ENCODE data around the gene DYNC1I1.

Gene DYNC1I1

DNA sequence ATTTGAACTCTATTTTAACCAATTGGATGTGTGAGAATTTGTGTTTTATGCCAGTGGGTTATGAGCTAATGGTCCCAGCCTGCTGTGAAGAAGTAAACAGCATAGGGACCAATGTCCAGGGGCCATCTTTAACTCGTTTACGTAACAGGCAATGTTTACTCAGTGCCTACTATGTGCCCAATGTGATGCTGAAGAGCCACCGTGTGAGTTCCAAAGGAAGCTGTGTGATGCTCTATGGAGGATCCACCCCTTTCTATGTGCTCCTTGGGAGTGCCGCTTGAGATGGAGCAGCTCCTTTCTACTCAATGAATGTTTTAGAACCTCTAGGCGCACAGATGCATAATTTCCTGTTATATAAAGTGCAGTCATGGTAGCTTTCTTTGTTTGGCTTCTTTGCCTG is 21.3 kb downstream of the DYNC1I1 start:
- no peak for DNase-seq (ENCODE audit: low read depth in 3 of 3)

DNA sequence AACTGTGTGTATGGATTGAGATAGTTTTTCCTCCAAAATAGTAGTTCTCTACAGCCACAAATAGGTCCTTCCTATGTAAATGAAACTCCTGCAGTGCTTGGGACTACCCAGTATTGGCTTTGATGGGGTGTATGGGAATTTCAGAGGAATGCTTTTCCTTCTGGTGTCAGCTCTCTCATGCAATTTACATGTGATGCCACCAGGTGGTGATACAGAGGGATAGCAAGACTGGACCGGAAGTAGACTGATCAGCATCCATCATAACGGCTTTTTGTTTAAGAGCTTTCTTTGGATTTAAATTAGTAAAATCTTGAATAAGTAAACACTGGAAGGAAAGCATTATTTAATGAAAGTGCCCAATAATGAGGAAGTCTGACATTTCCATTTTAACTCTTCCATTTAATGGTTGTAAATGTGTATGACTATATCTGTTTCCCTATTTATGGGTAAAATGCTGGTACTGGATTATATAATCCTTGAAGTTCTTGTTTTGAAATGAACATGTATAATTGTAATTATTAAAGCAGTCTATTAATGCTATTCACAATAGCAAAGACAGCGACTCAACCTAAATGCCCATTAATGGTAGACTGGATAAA is 22.7 kb downstream of the DYNC1I1 start:
- no peak for DNase-seq (ENCODE audit: low read depth in 3 of 3)

DNA sequence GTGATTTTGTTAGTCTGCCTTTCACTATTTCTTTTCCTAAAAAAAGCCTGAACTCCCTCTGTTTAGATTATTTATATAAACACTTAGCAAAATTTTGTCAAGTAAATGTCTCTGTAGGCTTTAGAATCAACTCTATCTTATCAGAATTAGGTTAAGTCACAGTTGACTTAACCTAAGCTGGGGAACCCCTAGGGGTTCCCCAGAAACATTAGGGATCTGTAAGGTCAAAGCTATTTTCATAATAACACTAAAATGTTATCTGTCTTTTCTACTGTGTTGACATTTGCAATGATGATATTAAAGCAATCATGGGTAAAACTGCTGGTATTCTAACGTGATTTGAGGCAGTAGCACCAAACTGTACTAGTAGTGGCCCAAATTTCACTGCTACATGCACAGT is 24.3 kb downstream of the DYNC1I1 start:
- no peak for DNase-seq (ENCODE audit: low read depth in 3 of 3)

DNA sequence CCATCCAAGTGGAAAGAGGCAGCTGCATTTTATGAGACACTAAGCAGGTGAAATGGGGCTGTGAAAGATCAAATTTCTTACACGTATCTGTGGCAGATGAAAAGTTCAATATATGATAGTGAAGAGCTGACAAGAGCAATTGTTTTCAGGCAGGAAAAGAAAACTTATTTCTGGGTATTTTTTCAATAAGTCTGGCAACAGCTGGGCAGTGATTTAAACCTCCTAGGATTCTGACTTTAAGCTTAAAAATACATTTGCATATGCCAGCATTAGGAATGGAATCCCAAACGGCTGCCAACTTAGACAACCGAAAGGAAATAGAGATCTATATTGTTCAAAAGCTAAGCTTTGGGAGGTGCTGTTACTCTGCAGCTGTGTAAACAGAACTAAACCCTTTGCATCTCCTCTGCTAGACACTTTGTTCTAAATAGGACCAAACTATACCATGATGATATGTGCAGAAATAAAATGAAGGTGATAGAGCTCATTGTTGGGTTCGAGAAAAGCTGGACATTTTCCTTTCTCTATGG is 26.1 kb downstream of the DYNC1I1 start:
- DNase-seq (ENCODE audit: low read depth in 3 of 3), result no peak

DNA sequence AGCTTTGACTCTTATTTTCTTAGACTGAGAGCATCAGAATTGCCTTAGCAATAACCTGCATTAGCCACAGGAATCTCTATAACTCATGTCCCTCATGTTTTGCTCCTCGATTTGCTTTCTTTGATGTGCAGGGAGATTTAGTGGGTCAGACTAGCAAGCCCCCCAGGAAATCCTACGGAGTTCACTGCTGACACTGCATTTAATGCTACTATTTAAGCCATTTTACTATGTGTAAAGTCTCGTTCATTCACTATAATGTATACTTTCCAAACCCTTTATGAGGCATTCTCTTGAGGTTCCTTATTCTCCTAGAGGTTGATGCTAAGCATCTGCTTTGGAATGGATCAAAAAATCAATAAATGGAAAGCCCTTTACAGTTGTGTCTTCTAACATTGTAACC is 28.4 kb downstream of the DYNC1I1 start:
- no peak for DNase-seq (ENCODE audit: low read depth in 3 of 3)

DNA sequence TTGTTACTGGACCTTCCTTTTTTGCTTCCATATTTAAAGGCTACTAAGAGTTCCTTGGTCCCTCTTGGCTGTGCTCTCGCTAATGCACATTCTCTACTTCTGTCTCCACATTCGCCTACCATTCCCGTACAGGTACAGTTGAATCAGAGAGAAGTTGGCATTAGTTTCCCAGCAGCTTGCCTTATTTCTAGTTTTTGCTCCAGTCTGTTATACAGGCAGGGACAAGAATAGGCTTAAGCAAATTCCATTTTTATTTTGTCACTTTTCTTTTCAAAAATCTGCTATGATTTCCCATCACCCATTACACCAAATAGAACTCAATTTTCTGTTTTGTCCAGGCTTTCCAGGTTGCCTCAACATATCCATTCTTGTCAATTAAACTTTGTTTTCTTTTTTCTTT is 29.9 kb downstream of the DYNC1I1 start:
- no peak for DNase-seq (ENCODE audit: low read depth in 3 of 3)

DNA sequence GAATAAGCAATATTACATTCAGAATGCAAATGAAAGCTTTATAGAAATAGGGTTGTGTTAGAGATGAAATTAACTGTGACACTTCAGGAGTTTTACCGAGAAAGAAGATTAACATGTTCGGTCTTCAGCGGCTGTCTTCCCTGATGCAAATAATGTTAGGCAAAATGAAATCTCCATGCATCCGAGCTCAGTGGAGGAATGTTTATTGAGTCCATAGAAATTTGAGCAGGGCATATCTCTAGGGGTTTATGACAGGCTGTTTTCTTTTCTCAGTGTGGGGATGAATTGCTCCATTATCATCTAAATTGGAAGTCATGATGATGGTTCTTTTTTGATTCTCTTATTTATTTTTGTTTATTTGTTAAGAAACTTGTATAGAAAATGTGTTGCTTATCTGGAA is 31.7 kb downstream of the DYNC1I1 start:
- no peak for DNase-seq (ENCODE audit: low read depth in 3 of 3)

DNA sequence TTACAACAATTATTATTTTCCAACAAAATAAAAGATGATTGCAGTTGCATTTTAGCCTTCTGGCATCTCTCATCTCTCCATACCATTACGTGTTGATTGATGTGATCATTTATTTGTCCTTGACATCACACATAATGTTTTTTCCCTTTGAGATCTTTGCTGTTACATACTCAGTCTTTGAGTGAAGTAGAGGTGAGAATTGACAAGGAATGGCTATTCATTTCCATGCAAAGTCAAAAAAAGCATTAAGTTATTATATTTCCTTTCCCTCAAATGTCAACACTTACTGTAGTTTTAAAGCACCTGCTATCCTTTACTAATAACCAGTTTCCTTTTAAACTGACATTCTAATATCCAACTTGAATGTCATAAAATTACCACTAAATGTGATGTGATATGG is 33.6 kb downstream of the DYNC1I1 start:
- DNase-seq (ENCODE audit: low read depth in 3 of 3), result no peak

DNA sequence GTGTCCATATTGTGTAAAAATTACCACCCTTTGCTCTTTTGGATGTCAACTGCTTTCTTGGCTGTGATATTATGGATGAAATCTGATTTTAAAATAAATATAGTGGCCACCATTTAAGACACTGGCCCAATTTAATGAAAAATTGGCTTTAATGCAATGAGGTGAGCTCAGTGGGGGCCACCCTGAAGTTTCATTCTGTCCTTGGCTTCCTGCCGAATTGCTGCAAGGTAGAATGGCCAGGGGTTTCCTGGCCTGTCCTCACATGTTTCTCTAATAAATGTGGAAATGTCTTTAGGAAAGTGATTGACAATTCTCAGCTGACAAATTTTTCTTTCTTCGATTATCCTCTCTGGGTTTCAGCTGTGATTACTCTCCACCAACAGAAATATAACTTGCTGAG is 36.0 kb downstream of the DYNC1I1 start:
- no peak for DNase-seq (ENCODE audit: low read depth in 3 of 3)

DNA sequence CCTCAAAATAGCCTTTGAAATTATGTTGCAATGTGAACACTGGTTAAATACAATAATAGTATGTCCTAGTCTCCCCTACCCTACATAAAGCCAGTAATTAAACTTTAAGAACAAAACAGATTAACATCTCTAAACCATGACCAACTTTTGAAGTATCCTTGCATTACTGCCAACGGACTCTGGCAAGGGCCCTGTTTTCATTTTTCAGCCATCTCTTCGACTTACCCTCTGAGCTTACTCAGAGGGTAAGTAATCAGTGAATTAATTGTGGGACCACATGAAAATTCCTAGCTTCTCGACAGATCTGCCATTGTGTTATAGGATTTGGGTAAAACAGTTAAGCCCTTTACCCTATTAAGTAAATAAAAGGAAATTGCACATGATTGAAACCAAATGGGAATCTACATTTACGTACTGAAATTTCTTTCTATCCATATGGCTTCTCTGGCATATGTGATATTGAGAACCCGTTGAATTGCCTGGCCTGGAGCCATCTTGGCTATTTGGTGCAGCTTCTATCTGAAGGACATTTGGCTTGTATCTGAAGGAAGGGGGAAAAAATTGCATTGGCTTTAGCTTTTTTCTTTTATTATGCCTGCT is 39.6 kb downstream of the DYNC1I1 start:
- no peak for DNase-seq (ENCODE audit: low read depth in 3 of 3)

DNA sequence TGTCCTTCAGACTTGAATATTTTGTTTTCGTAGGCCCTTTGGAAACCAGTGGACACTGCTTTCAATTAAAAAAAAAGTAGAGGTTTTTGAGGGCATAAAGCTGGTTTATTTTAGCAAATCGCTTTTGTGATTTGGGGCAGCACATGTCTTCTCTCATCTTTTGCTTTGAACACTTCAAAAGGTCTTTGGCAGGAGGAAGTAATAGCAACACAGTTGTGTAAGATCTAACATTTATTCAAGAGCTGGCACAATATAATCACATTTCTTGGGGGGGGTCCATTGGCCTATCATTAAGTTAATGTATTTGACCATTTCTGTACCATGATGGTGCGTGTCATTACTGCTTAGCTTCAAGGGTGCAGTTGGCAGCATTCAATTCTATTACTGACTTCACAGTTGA is 42.4 kb downstream of the DYNC1I1 start:
- DNase-seq (ENCODE audit: low read depth in 3 of 3), result no peak

DNA sequence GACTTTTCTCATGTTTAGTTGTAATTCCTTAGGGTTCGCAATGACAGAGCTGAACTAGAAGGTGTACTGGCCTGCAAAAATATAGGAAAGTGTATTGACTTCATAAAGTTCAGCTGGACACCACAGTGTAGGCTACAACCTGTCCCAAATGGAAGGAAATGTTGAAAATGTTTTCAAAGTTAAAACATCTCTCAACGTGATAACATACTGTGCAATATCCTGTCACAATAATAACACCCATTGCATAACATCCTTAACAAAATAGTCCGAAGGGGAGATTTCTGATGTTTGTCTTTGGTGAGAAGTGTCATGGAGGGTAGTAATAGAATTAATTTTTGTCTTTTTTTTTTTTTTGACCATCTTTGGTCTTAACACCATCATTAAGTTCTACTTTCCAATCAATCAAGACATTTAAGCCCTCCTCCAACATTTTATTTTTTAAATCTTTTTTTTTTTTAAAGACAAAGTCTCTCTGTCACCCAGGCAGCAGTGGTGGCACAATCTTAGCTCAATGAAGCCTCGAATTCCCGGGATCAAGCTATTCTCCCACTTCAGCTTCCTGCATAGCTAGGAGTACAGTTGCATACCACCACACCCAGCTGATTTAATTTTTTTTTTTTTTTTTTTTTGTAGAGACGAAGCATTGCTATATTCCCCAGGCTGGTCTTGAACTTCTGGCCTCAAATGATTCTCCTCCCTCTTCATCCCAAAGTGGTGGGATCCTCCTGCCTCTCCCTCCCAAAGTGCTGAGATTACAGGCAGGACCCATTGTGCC is 45.7 kb downstream of the DYNC1I1 start:
- DNase-seq (ENCODE audit: low read depth in 3 of 3), result no peak

DNA sequence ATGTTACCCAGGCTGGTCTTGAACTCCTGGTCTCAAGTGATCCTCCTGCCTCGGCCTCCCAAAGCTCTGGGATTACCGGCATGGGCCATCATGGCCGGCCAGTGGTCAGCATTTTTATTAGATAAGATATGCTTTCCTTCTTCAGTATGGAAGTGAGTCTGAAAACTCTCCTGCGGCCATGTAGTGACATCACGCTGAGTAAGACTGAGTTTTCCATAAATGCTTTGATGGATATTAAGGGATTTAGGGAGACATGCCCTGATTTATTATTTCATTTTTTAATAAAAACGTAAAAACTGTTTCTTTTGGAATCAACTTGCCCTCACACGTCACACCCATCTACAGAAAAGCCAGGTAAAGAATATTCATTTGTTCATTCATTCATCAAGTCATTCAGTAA is 48.4 kb downstream of the DYNC1I1 start:
- DNase-seq (ENCODE audit: low read depth in 3 of 3), result no peak

DNA sequence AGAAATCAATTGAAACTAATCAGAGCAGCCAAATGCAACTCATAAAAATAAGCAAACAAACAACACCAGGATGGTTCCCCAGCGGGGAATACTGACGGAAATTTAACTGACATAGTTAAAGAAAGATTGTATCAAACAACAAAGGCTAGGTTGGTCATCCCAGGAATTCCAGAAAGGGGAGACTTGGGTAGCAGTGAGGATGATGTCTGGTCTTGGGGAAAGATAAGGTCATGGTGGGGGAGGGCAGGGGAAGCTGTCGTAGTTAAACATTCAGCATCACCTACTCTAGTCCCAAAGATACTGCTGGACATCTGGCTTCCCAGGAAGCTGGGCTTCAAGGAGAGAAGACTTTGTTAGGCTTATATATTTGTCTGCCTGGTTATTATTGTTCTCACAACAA is 50.4 kb downstream of the DYNC1I1 start:
- DNase-seq (ENCODE audit: low read depth in 3 of 3), result no peak

DNA sequence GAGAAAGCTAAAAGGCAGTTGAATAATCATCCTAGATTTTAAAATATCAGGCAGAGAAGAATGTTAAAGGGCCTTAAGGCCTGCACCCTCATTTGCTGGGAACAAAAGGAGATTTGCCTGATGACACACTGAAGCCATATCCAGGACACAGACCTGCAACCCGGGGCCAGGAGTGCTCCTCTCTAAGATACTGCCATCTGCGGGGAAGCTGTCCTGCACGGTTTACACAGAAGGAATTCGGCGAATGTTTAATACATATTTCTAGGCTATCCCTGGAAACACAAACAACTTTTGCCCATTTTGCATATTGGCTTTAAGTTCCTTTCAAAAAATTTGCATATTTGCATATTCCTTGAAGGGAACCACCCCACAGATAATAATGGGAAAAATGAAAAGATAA is 52.3 kb downstream of the DYNC1I1 start:
- no peak for DNase-seq (ENCODE audit: low read depth in 3 of 3)

DNA sequence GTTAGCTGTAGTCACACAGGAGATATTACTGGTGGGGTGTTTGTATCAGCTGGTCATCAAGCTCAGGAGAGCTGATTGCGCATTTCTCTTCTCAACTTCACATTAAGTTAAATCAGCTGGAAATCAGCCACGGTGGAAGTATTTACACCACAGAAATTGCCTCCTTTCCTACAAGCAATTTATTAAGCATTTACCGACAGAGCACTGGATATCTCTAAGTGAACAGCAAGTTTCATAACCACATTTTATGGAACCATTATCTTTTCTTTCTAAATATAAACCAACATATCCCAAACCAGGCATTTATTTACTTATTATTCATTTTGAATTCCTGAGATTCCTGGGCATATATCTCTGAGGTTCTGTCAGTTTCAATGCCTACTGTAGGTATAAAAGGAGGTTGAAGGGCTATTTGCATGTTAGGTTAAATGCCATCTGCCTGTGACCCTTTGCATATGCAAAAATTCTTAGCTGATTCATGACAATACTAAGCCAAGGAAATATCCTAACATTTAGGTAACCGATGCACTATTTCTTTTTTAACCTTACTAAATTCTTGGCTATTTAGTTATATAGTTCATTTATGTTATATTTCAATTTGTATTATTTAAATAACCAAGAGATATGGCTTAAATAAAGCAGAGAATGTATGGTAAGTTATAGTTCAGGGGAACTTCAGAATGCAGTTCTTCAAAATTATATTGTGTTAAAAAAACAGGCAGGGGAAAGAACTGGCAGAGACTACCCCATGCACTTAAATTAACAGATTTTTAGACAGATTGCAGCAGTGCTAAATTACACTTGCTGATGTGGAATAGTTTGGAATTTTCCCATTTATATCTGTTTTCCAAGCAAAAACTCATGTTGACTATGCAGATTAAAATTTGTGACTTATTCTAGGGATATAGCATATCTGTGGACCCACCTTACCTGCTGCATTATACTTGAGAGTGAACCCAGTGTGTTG is 56.8 kb downstream of the DYNC1I1 start:
- DNase-seq (ENCODE audit: low read depth in 3 of 3), result no peak

DNA sequence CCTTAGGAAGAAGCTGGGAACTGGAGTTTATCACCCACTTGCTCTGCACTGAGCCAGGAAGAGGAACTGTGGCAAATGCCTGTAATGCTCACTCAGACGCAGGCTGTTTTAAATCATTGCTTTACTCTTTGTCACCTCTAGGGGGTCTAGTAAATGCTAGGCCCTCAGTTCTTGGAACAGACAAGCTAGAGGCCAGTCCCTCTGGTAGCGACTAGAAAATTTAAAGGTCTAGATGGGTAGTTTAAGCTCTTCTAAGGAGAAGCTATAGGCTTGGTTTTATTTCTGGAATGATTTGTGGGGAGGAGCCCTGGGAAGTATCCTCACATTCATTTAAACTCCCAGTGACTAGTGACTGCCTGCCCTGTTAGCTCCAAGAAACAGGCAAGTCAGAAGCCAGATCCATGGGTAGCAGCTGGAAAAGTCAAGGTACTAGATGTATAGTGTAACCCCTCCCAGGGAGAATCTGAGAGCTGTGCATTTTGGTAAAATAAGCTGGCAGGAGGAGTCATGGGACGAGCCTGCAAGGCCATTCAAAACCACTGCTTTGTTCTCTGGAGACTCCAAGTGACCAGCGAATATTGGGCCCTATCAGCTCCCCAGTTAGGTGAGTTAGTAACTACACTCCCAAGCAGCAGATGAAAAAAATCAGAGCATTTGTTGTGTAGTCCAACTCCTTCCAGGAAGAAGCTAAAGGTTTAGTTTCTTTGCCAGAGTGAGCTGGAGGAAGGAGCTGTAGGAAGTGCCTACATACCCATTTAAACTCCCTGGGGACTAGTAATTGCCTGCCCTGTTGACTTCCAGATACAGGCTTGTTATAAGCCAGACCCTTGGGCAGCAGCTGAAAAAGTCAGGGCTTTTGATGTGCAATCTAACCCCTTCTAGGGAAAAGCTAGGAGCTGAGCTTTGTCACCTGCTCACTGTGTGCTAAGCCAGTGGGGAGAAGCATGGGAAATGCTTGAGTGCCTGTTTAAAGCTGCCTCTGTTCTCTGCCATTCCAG is 68.9 kb downstream of the DYNC1I1 start:
- no peak for DNase-seq (ENCODE audit: low read depth in 3 of 3)

DNA sequence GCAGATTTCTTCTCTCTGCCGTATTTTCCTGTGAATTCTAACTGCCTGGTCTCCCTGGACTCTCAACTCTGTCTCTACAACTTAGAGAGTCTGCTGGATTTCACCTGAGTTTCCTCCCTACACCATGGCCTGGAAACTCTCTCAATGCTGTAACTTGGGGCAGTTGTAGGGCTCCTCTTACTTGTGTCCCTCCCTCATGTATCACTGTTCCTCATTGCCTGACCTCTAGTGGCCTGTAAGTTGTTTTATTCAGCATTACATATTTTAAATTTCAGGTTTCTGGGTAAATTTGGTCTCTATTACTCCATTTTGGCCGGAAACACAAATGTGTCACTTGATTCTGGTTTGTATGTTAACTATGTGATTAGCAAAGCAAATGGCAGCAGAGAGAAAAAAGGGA is 70.9 kb downstream of the DYNC1I1 start:
- no peak for DNase-seq (ENCODE audit: low read depth in 3 of 3)

DNA sequence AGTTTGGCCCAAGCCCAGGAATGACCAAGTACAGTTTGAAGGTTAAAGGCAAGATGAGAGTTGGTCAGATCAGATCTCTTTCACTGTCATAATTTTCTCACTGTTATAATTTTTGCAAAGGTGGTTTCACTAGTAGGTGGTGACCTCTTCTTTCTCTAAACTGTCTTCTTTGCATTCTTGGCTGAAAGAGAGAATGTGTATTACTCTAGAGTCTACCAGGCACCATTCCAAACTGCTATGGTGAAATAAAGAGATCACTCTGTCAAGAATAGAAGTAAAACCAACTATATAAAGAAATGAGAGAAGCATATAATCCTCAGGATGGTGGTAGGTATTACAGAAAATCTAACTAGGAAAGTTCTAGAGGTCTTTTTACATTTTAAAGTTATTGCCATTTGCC is 72.7 kb downstream of the DYNC1I1 start:
- no peak for DNase-seq (ENCODE audit: low read depth in 3 of 3)

DNA sequence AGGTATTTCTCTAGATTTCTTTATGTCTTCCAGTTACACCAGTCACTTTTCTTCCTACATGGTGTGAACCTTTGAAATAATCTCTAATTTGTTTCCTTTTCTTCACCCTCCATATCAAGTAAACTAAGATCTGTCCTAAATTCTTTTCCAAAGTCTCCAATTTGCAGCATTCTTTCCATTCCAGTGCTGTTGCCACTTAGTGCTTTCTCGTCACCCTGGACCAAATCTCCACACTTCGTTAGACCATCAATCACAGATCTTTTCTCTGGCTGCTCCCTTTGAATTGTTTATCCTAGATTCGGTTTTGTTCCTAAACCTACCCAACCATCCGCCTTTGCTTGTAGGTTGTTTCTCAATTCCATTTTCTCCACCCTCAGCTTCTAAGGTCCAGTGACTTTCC is 74.7 kb downstream of the DYNC1I1 start:
- no peak for DNase-seq (ENCODE audit: low read depth in 3 of 3)

DNA sequence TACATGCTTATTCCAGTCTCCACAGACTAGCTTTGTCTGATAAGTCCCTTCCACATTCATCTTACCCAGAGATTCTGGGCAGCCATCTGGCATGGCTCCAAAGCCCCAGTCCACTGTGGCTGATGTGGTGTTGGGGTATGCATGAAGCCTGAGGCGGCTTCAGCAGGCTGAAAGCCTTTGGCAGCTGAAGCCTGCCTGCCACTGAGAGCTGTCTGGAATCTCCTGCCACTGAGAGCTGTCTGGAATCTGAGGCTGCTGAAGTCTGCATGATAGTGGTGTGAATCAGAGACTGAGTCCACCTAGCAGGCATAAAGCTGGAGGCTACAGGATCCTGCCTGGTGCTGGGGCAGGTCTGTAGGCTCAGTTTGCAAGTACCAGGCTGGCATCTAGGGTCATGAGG is 87.1 kb downstream of the DYNC1I1 start:
- no peak for DNase-seq (ENCODE audit: low read depth in 3 of 3)

Data from stimulated activated CD4-positive, alpha-beta T cell treated with anti-CD3 and anti-CD28 coated beads, TNF-alpha, amount 100 ng/mL, for 24 hours (primary cell).